Measurements from ENCODE around the gene WDR49.

Gene WDR49

DNA sequence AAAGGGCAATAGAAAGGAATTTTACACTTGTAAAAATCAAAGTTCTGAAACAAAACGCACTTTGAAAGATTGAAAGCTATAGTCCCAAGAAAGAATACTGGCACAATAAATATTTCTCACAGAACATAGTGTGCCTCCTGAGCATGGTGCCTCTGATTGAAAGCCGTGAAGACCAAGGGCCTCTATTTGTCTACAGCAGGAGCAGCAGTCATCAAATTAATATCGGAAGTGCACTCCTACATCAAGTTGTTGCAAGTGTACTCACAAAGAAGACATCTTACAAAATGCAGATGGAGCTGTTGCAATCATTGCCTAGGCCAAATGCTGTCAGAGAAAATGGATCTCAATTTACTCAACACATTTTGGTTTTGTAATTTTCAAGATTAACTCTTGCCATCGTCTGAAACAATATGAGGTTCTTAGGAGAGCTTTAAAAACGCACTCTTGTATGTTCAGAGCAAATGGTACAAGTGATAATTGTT is 9.2 kb upstream of the WDR49 start:
- TF ChIP-seq CTCF (IDR thresholded peaks at IDR 0.05; ENCODE audit: control insufficient read depth, insufficient read depth, low read depth, low read length, missing control alignments), result no peak
- no peak overlapping the region for H3K4me3 ChIP-seq (ENCODE audit: control insufficient read depth, low read depth, low read length)
- no peak for DNase-seq (ENCODE audit: low read depth)

DNA sequence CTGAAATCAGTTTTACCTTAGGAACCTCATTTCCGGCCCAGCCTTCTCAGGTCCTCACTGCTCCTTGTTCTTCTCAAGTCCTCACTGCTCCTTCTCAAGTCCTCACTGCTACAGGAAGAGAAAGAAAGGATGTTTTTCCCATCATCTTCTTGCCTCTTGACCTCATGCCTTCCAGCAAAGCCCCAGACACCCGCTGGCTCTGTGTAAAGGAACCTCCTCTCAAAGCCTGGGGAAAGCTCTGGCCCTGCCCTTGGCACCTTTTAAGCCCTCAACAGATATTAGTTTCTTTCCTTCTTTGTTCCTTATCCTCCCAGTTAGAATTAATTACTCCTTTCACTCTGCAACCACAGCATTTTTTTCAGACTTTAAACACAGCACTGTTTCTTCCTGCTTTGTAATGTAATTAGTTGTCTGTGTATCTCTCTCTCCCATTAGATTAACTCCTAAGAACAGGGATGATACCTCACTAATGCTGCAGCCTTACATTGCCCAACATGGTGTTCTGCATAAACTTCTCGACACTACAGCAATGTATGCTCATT is 4.0 kb upstream of the WDR49 start:
- no peak for DNase-seq (ENCODE audit: low read depth)
- TF ChIP-seq CTCF (IDR thresholded peaks at IDR 0.05; ENCODE audit: control insufficient read depth, insufficient read depth, low read depth, low read length, missing control alignments), result no peak

DNA sequence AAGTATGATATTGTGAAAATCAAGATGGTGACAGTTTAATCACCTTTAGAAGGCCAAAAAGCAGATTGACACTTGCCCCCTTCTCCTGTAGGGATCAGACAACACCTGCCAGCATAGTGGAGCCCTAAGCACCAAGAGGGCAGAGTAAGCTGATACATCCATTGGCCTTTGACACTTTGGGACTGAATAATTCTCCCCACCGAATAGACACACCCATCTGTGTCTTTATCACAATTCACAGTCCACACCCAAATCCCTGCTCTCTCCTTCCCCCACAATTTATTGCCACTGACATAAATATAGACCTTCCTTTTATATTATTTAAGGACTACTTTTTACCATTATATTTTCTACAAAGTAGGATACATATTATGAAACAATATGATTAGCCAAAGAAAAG is 3.1 kb upstream of the WDR49 start:
- DNase-seq (ENCODE audit: low read depth), result no peak
- TF ChIP-seq CTCF (IDR thresholded peaks at IDR 0.05; ENCODE audit: control insufficient read depth, insufficient read depth, low read depth, low read length, missing control alignments), result no peak
- H3K4me3 ChIP-seq (ENCODE audit: control insufficient read depth, low read depth, low read length), result no peak overlapping the region

More for the DNA sequence above, 4.0 kb upstream of the WDR49 start:
- H3K4me3 ChIP-seq (ENCODE audit: control insufficient read depth, low read depth, low read length), result no peak overlapping the region

- no peak for TF ChIP-seq CTCF (IDR thresholded peaks at IDR 0.05; ENCODE audit: control insufficient read depth, insufficient read depth, low read depth, low read length, missing control alignments)
- no peak overlapping the region for H3K4me3 ChIP-seq (ENCODE audit: control insufficient read depth, low read depth, low read length)
- DNase-seq (ENCODE audit: low read depth), result no peak
These were observed 587 bp downstream of the WDR49 start for GRCh38 chr3:167653155-167653554.

DNA sequence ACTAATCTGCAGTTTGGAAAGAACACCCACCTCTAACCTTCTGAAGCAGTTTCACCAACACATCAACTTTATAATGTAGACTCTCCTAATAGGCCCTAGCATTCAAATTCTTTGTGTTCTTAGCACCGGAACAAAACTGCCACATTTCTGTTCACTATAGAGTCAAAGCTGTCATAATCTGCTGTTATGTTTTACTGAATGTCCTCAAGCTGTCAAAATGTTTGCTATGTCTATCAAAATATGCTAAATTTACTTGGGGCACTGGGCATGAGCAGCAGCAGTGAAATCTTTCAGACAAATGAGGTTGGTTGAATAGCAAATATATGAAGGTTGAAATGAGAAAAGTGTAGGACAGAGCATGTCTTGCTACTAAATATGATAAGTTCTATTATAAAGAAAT is 1.9 kb downstream of the WDR49 start:
- H3K4me3 ChIP-seq (ENCODE audit: control insufficient read depth, low read depth, low read length), result no peak overlapping the region
- no peak for TF ChIP-seq CTCF (IDR thresholded peaks at IDR 0.05; ENCODE audit: control insufficient read depth, insufficient read depth, low read depth, low read length, missing control alignments)
- no peak for DNase-seq (ENCODE audit: low read depth)

DNA sequence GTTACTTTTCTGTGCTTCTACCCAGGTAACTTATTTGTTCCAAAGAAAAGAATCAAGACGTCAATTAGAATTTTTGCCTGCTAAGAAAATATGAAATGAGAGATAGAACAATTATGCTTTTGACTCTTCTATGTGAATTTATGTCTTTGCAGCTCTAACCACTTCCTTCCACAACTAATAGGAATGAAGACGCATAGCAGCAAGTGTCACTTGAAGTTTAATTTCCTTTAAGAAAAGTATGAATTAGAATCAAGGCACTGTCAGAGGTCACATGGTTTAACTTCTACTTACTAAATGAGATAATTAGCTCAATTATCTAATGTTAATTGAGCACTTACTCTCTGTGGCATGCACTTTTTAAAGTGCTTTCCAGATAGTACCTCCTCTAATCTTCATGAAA is 3.3 kb downstream of the WDR49 start:
- no peak overlapping the region for H3K4me3 ChIP-seq (ENCODE audit: control insufficient read depth, low read depth, low read length)
- TF ChIP-seq CTCF (IDR thresholded peaks at IDR 0.05; ENCODE audit: control insufficient read depth, insufficient read depth, low read depth, low read length, missing control alignments), result no peak
- no peak for DNase-seq (ENCODE audit: low read depth)

- H3K4me3 ChIP-seq (ENCODE audit: control insufficient read depth, low read depth, low read length), result no peak overlapping the region
- no peak for TF ChIP-seq CTCF (IDR thresholded peaks at IDR 0.05; ENCODE audit: control insufficient read depth, insufficient read depth, low read depth, low read length, missing control alignments)
- no peak for DNase-seq (ENCODE audit: low read depth)
These were observed 4.0 kb downstream of the WDR49 start for GRCh38 chr3:167649746-167650145.

Measured in AG09309 (cell line).